ENCODE results near the gene FANCL. TPM values are rescaled to one million over a fixed set of nuclear protein-coding genes. Genes with fewer than 3 reads are reported as not detected.
"Not testable (repeated sequence)": the region's sequence is repeated elsewhere in the genome, so short reads cannot be mapped to it uniquely, and the experiment has no call there.

Gene FANCL
- total and polyA plus RNA-seq, 7 donors, result 3.9 to 6.4 (median 5.5) TPM

GRCh38 chr2:58130238-58130637 lies 110.9 kb downstream of the FANCL start:
- Histone ChIP-seq H3K27ac (no peak overlapping the region), H3K36me3 (ENCODE audit: insufficient read depth in 1 of 2, low read depth in 1 of 2) (peaks cover 0 to 19% of the 10 kb centered on the region in 2 donors), H3K9me3 (no peaks in the 10 kb centered on the region), H3K4me1 (no peaks in the 10 kb centered on the region), H3K4me3 (no peak overlapping the region), H3K27me3 (ENCODE audit: insufficient read depth in 3 of 3, low read length in 2 of 3) (no peaks in the 10 kb centered on the region)
- ATAC-seq (no peak), DNase-seq (no peak)
- WGBS, 3 donors, result 83 to 86% (median 85%) methylated on average over 2 of the region's 2 CpGs
- TF ChIP-seq CTCF (IDR thresholded peaks at IDR 0.05), result no peak
- intact Hi-C loops (cut with DNase I), result loop anchor here in 1 of 2 donors (10.0 kb wide), 1 partner anchor 75 kb away; no protein-coding TSS in a partner anchor

- Histone ChIP-seq H3K4me3 (no peak overlapping the region), H3K4me1 (no peaks in the 10 kb centered on the region), H3K27me3 (ENCODE audit: insufficient read depth in 3 of 3, low read length in 2 of 3) (no peaks in the 10 kb centered on the region), H3K36me3 (ENCODE audit: insufficient read depth in 1 of 2, low read depth in 1 of 2) (peaks cover 0 to 24% of the 10 kb centered on the region in 2 donors), H3K27ac (no peak overlapping the region), H3K9me3 (no peaks in the 10 kb centered on the region)
- ATAC-seq, result no peak
- no peak for DNase-seq
- TF ChIP-seq CTCF (IDR thresholded peaks at IDR 0.05), result no peak
- intact Hi-C loops (cut with DNase I), result no loop called here
- WGBS, 3 donors, result 94 to 98% (median 94%) methylated on average over 3 of the region's 3 CpGs
Observed at GRCh38 chr2:58127111-58127510, 114.0 kb downstream of the FANCL start.

GRCh38 chr2:58122540-58122939 lies 118.6 kb downstream of the FANCL start:
- intact Hi-C loops (cut with DNase I), result no loop called here
- Histone ChIP-seq H3K4me3 (no peak overlapping the region), H3K9me3 (no peaks in the 10 kb centered on the region), H3K4me1 (no peaks in the 10 kb centered on the region), H3K27ac (no peak overlapping the region), H3K36me3 (ENCODE audit: insufficient read depth in 1 of 2, low read depth in 1 of 2) (peaks cover 0 to 15% of the 10 kb centered on the region in 2 donors), H3K27me3 (ENCODE audit: insufficient read depth in 3 of 3, low read length in 2 of 3) (no peaks in the 10 kb centered on the region)
- DNase-seq (no peak), ATAC-seq (no peak)
- WGBS, 3 donors, result 95 to 97% (median 96%) methylated on average over 3 of the region's 3 CpGs
- no peak for TF ChIP-seq CTCF (IDR thresholded peaks at IDR 0.05)

- no peak for TF ChIP-seq CTCF (IDR thresholded peaks at IDR 0.05)
- Histone ChIP-seq H3K4me3 (no peak overlapping the region), H3K27me3 (ENCODE audit: insufficient read depth in 3 of 3, low read length in 2 of 3) (no peaks in the 10 kb centered on the region), H3K4me1 (no peaks in the 10 kb centered on the region), H3K9me3 (no peaks in the 10 kb centered on the region), H3K27ac (no peak overlapping the region), H3K36me3 (ENCODE audit: insufficient read depth in 1 of 2, low read depth in 1 of 2) (peaks cover 0 to 15% of the 10 kb centered on the region in 2 donors)
- ATAC-seq (no peak), DNase-seq (no peak)
- 85 to 88% (median 87%) methylated on average over 3 of the region's 3 CpGs for WGBS, 3 donors
- intact Hi-C loops (cut with DNase I), result no loop called here
Observed at GRCh38 chr2:58122040-58122439, 119.1 kb downstream of the FANCL start.

DNA sequence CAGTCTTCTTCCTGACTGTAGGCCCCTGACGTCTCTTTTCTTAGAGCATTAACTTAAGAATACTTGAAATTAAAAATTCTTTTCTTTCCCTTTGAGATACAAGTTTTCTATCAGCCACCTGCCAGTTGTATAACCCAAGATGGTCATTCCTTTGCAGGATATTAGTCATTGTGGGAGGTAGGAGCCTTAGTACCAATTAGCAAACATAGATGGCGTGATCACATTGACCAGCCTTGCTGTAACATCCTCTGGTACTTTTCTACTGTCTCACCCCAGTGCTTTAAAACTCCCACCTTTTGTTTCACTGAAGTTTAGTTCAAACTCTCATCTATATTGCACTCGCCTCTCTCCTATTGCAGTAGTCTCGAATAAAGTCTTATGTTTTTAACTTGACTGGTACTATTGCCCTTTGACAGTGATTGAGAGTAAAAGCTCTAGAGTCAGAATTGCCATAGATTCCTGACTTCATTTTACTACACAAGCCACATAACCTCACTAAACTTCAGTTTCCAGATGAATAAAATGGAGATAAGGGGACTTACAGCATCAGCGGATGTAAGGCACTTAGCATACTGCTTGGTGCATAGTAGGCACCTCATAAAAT lies 120.4 kb downstream of the FANCL start:
- intact Hi-C loops (cut with DNase I), result no loop called here
- H3K4me3 ChIP-seq, result no peak overlapping the region
- H3K4me1 ChIP-seq, result no peaks in the 10 kb centered on the region
- DNase-seq (no peak), ATAC-seq (no peak)
- no peaks in the 10 kb centered on the region for H3K27me3 ChIP-seq (ENCODE audit: insufficient read depth in 3 of 3, low read length in 2 of 3)
- H3K36me3 ChIP-seq (ENCODE audit: insufficient read depth in 1 of 2, low read depth in 1 of 2), result peaks cover 0 to 15% of the 10 kb centered on the region in 2 donors
- H3K27ac ChIP-seq, result no peak overlapping the region
- no peaks in the 10 kb centered on the region for H3K9me3 ChIP-seq
- TF ChIP-seq CTCF (IDR thresholded peaks at IDR 0.05), result no peak
- 96 to 97% (median 96%) methylated on average over 5 of the region's 5 CpGs for WGBS, 3 donors

- H3K4me1 ChIP-seq; H3K27me3 ChIP-seq (ENCODE audit: insufficient read depth in 3 of 3, low read length in 2 of 3); H3K4me3 ChIP-seq; H3K27ac ChIP-seq; H3K36me3 ChIP-seq (ENCODE audit: insufficient read depth in 1 of 2, low read depth in 1 of 2); H3K9me3 ChIP-seq; ATAC-seq; intact Hi-C loops (cut with DNase I); DNase-seq: not testable (repeated sequence)
- 92 to 96% (median 94%) methylated on average over 9 of the region's 9 CpGs for WGBS, 3 donors
Observed at GRCh38 chr2:58113563-58113962, 127.6 kb downstream of the FANCL start.
